T-helper 17 cell (primary cell): ENCODE measurements around the gene PCGF1. TPM values are rescaled to one million over a fixed set of nuclear protein-coding genes. Genes with fewer than 3 reads are reported as not detected.
A peak's percentile ranks its signal among the peaks of the same experiment; 100 is the strongest.
"Not testable (repeated sequence)": the region's sequence is repeated elsewhere in the genome, so short reads cannot be mapped to it uniquely, and the experiment has no call there.

Experiments used
- ATAC-seq: fragments of 150-1000 bp; cut with Tn5 transposase; 2 replicates; pipeline ENCODE4 v1.10.0; 2021; ENCODE audit warnings: mild to moderate bottlenecking, moderate library complexity
- DNase-seq, 3 donors: peaks; one replicate each; pipeline versions ENCODE4 v3.0.0 to v3.0.0-alpha.2; 2020 to 2021
- H3K9me3 ChIP-seq: one replicate; pipeline ENCODE4 v1.7.0; 2013; ENCODE audit warnings: low read length, mild to moderate bottlenecking; ENCODE audit not compliant: control insufficient read depth, poor library complexity, severe bottlenecking
- H3K27ac Mint-ChIP-seq: one replicate; pipeline ENCODE4 v1.8.0; 2022; ENCODE audit warnings: mild to moderate bottlenecking, moderate library complexity, mixed read lengths
- H3K27me3 Mint-ChIP-seq: one replicate; pipeline ENCODE4 v1.8.0; 2022; ENCODE audit warnings: mixed read lengths
- H3K36me3 Mint-ChIP-seq: one replicate; pipeline ENCODE4 v1.8.0; 2022; ENCODE audit warnings: low read depth, mixed read lengths
- H3K4me1 Mint-ChIP-seq: one replicate; pipeline ENCODE4 v1.8.0; 2022; ENCODE audit warnings: mild to moderate bottlenecking, mixed read lengths
- H3K4me3 Mint-ChIP-seq: one replicate; pipeline ENCODE4 v1.8.0; 2022; ENCODE audit warnings: mild to moderate bottlenecking, moderate library complexity, mixed read lengths
- total RNA-seq, 4 donors: library from RNA in 2 of 4; stranded (reverse) in 2 of 4; gene quantifications; one replicate each; pipeline ENCODE4 v1.2.3 and lab custom pipeline; 2022 to 2026

The PCGF1 gene
- total RNA-seq, 2 donors from 2014 or later = 28.2 to 31.5 TPM

- no peak for ATAC-seq
- no peak for DNase-seq
- H3K36me3 Mint-ChIP-seq = peaks cover 2% of the 10 kb centered on the region
- peak overlapping the region; percentile 9 for H3K27ac Mint-ChIP-seq
- no peaks in the 10 kb centered on the region for H3K9me3 ChIP-seq
- peaks cover 22% of the 10 kb centered on the region for H3K4me1 Mint-ChIP-seq
- no peaks in the 10 kb centered on the region for H3K27me3 Mint-ChIP-seq
- no peak overlapping the region for H3K4me3 Mint-ChIP-seq
These were observed 33.0 kb downstream of the PCGF1 start for GRCh38 chr2:74474481-74474880.

- Mint-ChIP-seq H3K27ac (peak overlapping the region; percentile 98), H3K36me3 (peaks cover 2% of the 10 kb centered on the region), H3K4me1 (peaks cover 22% of the 10 kb centered on the region), H3K4me3 (peak overlapping the region; percentile 94), H3K27me3 (no peaks in the 10 kb centered on the region)
- H3K9me3 ChIP-seq = no peaks in the 10 kb centered on the region
- no peak for ATAC-seq
- no peak for DNase-seq
These were observed 34.6 kb downstream of the PCGF1 start for GRCh38 chr2:74472945-74473258.

- Mint-ChIP-seq H3K4me3 (peak within 1 kb of the TSS; percentile 94), H3K27ac (peak within 1 kb of the TSS; percentile 98)
- peak; percentile 97 for ATAC-seq
These were observed 35.2 kb downstream of the PCGF1 start, which contains the start of gene MRPL53 for GRCh38 chr2:74472086-74472944. Gene MRPL53, minus strand, starts transcription at chr2:74472680. Its CDS starts 20 bp downstream, at chr2:74472660.

GRCh38 chr2:74471332-74472065, 36.0 kb downstream of the PCGF1 start:
- Mint-ChIP-seq H3K27me3 (no peaks in the 10 kb centered on the region), H3K4me3 (peak overlapping the region; percentile 94), H3K4me1 (peaks cover 20% of the 10 kb centered on the region), H3K36me3 (peaks cover 2% of the 10 kb centered on the region), H3K27ac (peak overlapping the region; percentile 98)
- DNase-seq = no peak
- H3K9me3 ChIP-seq = no peaks in the 10 kb centered on the region
- no peak for ATAC-seq

More at GRCh38 chr2:74472086-74472944, 35.2 kb downstream of the PCGF1 start, which contains the start of gene MRPL53:
- H3K9me3 ChIP-seq = no peaks in the 10 kb centered on the region
- H3K36me3 Mint-ChIP-seq = peaks cover 2% of the 10 kb centered on the region
- peak; percentile 93 to 98 (median 94) for DNase-seq
- H3K4me1 Mint-ChIP-seq = peaks cover 20% of the 10 kb centered on the region
- no peaks in the 10 kb centered on the region for H3K27me3 Mint-ChIP-seq

- Mint-ChIP-seq H3K4me1 (peaks cover 20% of the 10 kb centered on the region), H3K27ac (peak overlapping the region; percentile 89), H3K4me3 (peak overlapping the region; percentile 76)
- H3K27me3 Mint-ChIP-seq, DNase-seq, H3K36me3 Mint-ChIP-seq, H3K9me3 ChIP-seq, ATAC-seq: not testable (repeated sequence)
These were observed 36.8 kb downstream of the PCGF1 start for GRCh38 chr2:74470742-74471141.

- no peak for ATAC-seq
- H3K4me3 Mint-ChIP-seq = peak overlapping the region; percentile 97
- H3K36me3 Mint-ChIP-seq = no peaks in the 10 kb centered on the region
- no peaks in the 10 kb centered on the region for H3K9me3 ChIP-seq
- H3K27ac Mint-ChIP-seq = peak overlapping the region; percentile 99
- H3K27me3 Mint-ChIP-seq = no peaks in the 10 kb centered on the region
- no peak for DNase-seq
- H3K4me1 Mint-ChIP-seq = peaks cover 24% of the 10 kb centered on the region
These were observed 43.1 kb downstream of the PCGF1 start for GRCh38 chr2:74464406-74464805.

- Mint-ChIP-seq H3K4me3 (no peak overlapping the region), H3K4me1 (peaks cover 36% of the 10 kb centered on the region), H3K27me3 (no peaks in the 10 kb centered on the region), H3K36me3 (no peaks in the 10 kb centered on the region), H3K27ac (peak overlapping the region; percentile 72)
- DNase-seq (no peak), ATAC-seq (no peak)
- no peaks in the 10 kb centered on the region for H3K9me3 ChIP-seq
These were observed 44.7 kb downstream of the PCGF1 start for GRCh38 chr2:74462786-74463105.

GRCh38 chr2:74462054-74462785, 45.3 kb downstream of the PCGF1 start:
- no peak overlapping the region for H3K4me3 Mint-ChIP-seq
- ATAC-seq (no peak), DNase-seq (no peak)
- no peaks in the 10 kb centered on the region for H3K9me3 ChIP-seq
- no peaks in the 10 kb centered on the region for H3K36me3 Mint-ChIP-seq
- peak overlapping the region; percentile 72 for H3K27ac Mint-ChIP-seq
- peaks cover 40% of the 10 kb centered on the region for H3K4me1 Mint-ChIP-seq
- no peaks in the 10 kb centered on the region for H3K27me3 Mint-ChIP-seq

- Mint-ChIP-seq H3K4me3 (no peak overlapping the region), H3K27me3 (no peaks in the 10 kb centered on the region), H3K36me3 (peaks cover 3% of the 10 kb centered on the region), H3K4me1 (peaks cover 47% of the 10 kb centered on the region), H3K27ac (peak overlapping the region; percentile 49)
- DNase-seq = no peak
- no peaks in the 10 kb centered on the region for H3K9me3 ChIP-seq
- no peak for ATAC-seq
These were observed 46.1 kb downstream of the PCGF1 start for GRCh38 chr2:74461187-74462053.

GRCh38 chr2:74460187-74460586, 47.3 kb downstream of the PCGF1 start:
- not testable (repeated sequence) for ATAC-seq, DNase-seq, H3K27me3 Mint-ChIP-seq, H3K36me3 Mint-ChIP-seq, H3K9me3 ChIP-seq
- H3K27ac Mint-ChIP-seq = peak overlapping the region; percentile 100
- peaks cover 53% of the 10 kb centered on the region for H3K4me1 Mint-ChIP-seq
- H3K4me3 Mint-ChIP-seq = peak overlapping the region; percentile 100

- not testable (repeated sequence) for ATAC-seq, H3K27me3 Mint-ChIP-seq, H3K36me3 Mint-ChIP-seq, H3K9me3 ChIP-seq, DNase-seq
- peak overlapping the region; percentile 100 for H3K4me3 Mint-ChIP-seq
- peak overlapping the region; percentile 100 for H3K27ac Mint-ChIP-seq
- H3K4me1 Mint-ChIP-seq = peaks cover 57% of the 10 kb centered on the region
These were observed 47.9 kb downstream of the PCGF1 start for GRCh38 chr2:74459503-74460118.

GRCh38 chr2:74458938-74459363, 48.5 kb downstream of the PCGF1 start:
- no peak for DNase-seq

More at GRCh38 chr2:74458938-74459363, 48.5 kb downstream of the PCGF1 start:
- Mint-ChIP-seq H3K4me1 (peaks cover 58% of the 10 kb centered on the region), H3K27me3 (no peaks in the 10 kb centered on the region), H3K36me3 (peaks cover 10% of the 10 kb centered on the region), H3K27ac (peak overlapping the region; percentile 100), H3K4me3 (peak overlapping the region; percentile 100)
- H3K9me3 ChIP-seq = no peaks in the 10 kb centered on the region
- no peak for ATAC-seq
